GM18951 (cell line): ENCODE results near the gene KAT7.

Source experiments
- POLR2A ChIP-seq: IDR thresholded peaks from 4 replicates; pipeline ENCODE4 v1.6.1; 2011; ENCODE audit warnings: mild to moderate bottlenecking; ENCODE audit not compliant: insufficient read length, insufficient read depth; ENCODE audit errors: extremely low read depth
- in situ Hi-C: fragments of 300-500 bp; cut with MboI; formaldehyde crosslinking; loops from one replicate; pipeline ENCODE4 v1.12.0; 2022; ENCODE audit warnings: low sequenced_read_pairs, mixed read lengths, inconsistent platforms; ENCODE audit not compliant: unreplicated experiment

Gene KAT7

DNA sequence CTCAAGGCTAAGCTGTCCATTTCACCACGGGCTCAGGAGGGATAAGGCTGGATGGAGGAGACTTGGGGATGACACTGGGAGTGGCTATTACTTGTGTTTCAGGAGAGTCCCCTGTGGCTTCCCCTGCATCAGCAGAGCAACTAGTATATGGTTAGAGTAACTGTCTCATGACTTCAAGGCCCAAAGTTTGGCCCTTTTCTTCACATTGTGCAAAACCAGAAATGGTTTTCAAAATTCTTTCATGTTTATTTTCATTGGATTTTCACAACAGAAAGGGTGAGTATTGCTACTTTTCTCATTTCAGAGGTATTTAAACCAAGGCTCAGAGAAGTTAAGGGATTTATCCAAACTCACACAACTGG, 77.5 kb downstream of the KAT7 start:
- TF ChIP-seq POLR2A = no peak
- in situ Hi-C loops = loop anchor here (10.0 kb wide), 1 partner anchor 139 kb away; no protein-coding TSS in a partner anchor

DNA sequence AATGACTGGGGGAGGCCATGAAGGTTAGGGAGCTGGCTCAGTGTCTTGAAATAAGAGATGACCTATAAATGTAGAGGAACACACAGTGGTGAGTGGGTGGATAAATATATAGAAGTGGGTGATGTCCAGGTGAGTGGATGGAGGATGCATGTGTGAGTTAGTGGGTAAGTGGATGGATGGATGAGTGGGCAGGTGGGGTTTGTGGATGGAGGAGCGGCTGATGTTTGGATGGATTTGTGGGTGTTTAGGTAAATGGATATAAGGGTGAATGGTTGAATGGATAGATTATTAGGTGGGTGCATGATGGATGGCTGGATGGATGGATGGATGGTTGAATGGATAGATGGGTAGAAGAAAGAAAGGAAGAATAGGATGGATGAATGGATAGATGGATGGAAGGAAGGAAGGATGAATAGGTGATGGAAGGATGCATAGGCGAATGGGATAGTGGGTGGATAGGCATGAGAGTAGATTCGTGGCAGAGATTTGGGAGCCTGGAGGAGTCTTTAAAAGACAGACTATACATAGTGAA, 78.5 kb downstream of the KAT7 start:
- in situ Hi-C loops = loop anchor here (10.0 kb wide), 1 partner anchor 138 kb away; no protein-coding TSS in a partner anchor

DNA sequence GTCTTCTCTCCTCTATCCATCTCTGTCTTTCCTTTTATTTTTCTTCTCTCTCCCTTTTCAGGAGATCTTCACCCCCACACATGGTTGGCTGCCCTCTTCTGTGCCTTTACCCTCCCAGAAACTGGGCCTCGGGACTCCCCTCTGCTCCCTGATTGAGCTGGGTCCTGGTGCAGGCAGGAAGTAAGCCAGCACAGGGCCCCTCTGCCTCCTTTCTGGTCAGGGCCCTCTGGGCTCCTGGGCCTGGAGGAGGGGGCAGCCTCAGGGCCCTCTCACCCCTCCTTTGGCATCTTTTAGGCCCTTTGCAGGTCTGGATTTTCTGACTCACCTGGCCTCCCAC, 80.5 kb downstream of the KAT7 start:
- in situ Hi-C loops = loop anchor here (10.0 kb wide), 1 partner anchor 136 kb away; no protein-coding TSS in a partner anchor
- TF ChIP-seq POLR2A = no peak

More for the DNA sequence above, 78.5 kb downstream of the KAT7 start:
- no peak for TF ChIP-seq POLR2A

DNA sequence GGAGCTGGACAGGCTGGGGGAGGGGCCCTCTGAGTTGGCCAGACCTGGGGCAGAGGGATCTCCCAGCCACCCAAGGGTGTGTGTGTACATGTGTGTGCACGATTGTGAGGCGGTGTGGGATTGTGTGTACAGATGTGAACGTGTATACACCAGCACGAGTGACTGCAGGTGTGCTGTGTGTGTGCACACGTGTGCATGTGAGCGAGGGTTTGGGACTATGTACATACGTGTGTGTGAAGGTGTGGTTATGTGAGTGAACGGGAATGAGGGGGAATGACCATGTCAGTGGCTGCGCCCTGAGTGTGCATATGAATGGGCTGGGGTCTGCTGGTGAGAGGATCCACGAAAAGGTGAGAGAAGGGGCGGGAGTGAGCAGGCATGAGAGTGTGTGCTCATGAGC, 81.8 kb downstream of the KAT7 start:
- TF ChIP-seq POLR2A = no peak
- in situ Hi-C loops = no loop called here

DNA sequence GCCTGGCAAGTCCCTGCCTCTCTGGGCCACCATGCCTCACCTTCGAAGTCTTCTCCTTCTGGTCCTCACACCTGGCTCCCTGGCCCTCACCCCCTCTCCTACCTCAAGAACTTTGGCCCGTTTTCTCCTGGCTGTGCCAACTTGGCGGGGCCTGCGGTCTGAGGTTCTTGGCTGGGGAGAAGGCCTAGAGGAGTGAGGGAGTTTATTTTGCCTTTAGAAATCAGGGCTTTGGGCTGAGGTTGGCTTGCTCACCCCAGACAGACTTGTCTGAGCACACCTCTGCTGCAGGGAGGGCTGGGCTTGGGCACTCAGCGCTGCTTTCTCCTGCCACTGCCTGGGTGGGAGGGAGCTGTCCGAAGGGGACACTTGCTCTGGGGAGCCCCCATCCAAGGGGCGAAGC, 82.7 kb downstream of the KAT7 start:
- in situ Hi-C loops = no loop called here
- no peak for TF ChIP-seq POLR2A

DNA sequence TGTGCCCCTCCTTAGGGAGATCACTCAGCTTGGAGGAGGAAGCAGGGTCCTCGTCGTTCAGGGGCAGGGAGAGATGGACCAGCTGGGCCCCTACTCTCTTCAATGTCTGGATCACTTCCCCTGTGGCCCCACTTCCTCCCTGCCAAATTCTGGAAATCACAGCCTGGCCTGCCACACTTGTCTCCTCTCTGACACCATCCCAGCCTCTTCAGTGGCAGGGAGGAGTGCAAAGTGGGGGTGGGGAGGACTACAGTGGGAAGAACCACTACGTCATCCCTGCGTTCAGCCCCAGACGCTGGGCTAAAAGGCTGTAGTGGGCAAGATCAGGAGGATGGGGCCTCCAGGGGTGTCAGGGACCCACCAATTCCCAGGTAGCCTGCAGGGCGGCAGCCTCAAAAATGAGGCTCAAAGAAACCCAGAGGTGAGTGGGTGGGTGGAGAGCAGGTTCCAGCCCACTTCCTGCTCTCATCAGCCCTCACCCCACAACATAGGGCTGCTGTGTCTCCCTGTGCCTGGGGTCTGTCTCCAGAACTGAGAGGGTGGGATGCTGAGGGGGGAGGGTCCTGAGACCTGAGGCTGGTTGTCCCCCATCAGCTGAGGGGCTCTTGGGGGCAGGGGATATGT, 84.4 kb downstream of the KAT7 start:
- in situ Hi-C loops = no loop called here
- TF ChIP-seq POLR2A = no peak

DNA sequence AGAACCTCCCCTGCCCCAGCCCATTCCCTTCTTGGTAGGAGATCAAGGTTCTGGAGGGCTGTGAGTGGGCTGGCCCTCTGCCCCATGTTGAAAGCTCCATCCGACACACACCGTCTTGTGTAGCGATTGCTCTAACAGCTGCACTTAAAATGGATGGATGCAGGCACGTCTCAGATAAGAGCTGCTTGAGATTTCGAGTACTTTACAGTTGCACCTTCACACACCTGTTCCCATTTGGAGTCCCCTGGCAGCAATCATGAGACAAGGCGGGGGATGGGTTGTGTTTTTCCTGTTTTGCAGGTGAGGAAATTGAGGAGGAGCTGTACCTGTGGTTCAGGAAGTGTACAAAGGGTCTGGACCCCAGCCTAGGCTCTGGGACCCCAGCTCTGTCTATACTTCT, 85.0 kb downstream of the KAT7 start:
- in situ Hi-C loops = no loop called here
- no peak for TF ChIP-seq POLR2A

DNA sequence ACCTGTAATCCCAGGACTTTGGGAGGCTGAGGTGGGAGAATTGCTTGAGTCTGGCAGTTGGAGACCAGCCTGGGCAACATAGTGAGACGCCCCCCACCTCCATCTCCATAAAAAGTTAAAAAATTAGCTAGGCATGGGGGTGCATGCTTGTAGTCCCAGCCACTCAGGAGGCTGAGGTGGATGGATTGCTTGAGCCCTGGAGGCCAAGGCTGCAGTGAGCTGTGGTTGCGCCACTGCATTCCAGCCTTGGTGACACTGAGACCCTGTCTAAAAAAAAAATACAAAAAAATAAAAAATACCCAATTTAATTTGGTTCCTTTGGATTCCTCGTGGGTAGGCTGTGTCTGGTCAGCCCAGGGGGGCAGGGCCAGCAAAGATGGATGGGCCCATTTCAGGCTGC, 85.4 kb downstream of the KAT7 start:
- in situ Hi-C loops = no loop called here

DNA sequence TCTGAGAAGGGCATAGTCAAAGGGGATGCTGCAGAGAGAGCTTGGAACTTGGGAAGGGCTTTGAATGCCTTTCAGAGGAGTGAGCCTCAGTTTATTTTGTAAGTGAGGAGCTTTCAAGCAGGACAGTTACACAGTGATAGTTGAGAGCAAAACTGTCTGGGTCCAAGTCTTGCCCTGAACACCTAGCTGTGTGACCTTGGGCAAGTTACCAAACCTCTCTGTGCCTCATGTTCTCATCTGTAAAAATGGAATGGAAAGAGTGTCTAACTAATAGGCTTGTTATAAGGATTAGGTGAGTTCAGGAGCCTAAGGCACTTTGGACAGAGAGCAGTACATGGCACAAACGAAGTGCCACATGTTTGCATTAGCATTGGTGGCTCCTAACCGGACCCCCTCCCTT, 86.4 kb downstream of the KAT7 start:
- TF ChIP-seq POLR2A = no peak
- in situ Hi-C loops = no loop called here

More for the DNA sequence above, 85.4 kb downstream of the KAT7 start:
- no peak for TF ChIP-seq POLR2A

DNA sequence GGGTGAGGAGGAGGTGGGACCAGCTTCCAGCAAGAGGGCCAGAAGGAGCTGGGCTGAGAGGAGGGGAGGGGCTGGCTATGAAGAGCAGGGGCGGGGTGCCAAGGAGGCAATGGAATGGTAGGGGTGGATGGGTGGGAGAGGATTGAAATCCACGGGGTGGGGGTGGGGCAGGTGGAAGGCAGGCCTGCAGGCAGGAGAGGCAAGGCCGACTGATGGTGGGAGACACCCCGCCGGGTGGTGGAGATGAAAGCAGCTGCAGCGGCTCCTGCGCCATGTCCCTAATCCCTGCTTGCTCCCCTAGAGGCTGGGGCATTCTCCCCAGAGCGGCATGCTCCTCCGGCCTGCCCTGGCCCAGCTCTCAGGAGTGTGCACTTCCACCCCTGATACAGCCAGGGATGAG, 87.2 kb downstream of the KAT7 start:
- in situ Hi-C loops = no loop called here
- no peak for TF ChIP-seq POLR2A

DNA sequence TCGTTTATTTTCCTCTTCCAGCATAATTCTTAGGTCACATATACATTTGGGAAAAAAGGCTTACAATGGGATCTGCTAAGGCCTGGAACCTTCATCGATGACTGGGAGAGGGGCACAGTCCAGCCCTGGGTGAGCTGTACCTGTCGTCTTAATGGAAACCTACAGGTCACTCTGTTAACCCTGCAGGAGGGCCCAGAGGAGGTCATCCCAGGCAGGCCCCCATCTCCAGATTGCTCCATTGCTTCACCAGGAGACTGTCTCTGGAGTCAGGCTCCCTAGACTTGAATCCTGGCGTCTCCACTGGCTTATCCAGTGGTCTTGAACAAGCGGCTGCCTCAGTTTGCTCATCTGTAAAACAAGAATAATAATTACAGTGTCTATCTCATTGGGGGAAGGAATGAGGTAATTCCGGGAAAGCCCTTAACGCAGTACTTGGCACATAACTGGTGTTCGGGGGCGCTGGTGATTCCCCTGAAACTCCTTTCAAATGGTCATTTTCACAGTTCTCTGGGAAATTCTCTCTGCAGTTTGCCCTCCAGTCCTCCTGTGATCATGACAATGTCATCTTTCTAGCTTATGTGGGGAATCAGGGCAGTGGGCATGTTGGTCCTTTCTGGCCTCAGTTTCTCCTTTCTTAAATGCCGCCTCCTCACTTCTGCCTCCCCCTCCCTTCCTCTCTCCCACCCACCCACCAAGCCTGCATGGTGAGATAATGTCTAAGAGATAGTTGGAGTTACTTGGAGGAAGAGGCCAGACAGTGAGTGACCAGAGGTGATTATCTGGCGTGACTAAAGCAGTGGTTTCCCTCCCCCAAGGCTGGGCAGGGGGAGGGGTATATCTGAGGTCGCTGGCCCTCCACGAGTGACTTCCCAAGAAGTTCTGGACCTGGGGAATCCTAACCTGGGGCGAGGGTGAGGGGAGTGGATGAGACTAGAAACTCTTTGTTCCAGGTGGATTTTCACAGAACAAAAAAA, 90.7 kb downstream of the KAT7 start:
- no peak for TF ChIP-seq POLR2A
- in situ Hi-C loops = no loop called here

DNA sequence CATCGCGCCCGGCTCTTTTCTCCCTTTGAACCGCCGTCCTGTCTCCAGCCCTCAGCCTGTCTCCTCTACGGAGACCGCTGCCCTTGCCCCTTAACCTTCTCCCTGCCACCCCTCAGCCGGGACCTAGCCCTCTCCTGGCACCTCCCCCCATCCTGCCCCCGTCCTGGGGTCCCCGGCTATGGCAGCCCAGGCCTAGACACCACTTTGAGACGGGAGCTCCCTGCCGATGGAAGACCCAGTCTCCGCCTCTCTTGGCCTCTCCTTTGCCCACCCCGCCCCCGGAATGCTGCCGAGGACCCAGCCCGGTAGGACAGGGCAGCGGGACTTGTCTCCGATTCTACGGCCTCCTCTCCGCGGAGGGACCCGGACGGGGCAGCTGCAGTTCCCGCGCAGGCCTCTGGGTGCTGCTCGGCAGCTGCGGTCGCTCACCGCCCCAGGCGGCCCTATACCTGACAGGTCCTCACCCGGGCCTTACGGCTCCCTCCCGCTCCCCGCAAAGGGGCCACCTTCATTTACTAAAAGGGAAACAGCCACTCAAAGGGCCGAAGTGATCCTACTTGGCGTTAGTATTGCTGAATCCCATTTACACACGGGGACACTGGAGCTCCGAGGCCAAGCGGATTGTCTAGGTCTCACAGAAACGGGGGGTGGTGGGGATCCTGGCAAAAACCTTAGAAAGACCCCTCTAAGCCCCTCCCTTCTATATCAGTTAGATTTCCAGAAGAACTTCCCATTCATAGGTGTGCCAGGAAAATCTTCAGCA, 92.0 kb downstream of the KAT7 start:
- no peak for TF ChIP-seq POLR2A
- in situ Hi-C loops = no loop called here

DNA sequence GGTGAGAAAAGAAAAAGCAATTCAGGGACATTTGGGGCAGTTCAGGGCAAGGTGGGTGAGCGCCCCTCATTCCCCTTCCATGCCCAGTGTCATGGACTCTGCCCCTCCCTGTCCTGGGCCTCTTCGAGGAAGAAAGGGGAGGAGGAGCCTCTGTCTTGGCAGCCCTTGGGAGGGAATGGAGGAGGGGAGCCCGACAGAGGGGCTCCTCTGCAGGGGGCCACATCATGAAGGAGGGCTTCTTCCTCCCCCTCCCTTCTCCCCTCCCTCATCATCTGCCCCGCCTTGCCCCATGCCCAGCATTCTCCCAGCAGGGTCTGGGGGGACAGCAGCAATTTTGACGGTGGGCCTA, 92.5 kb downstream of the KAT7 start:
- no peak for TF ChIP-seq POLR2A
- in situ Hi-C loops = no loop called here

DNA sequence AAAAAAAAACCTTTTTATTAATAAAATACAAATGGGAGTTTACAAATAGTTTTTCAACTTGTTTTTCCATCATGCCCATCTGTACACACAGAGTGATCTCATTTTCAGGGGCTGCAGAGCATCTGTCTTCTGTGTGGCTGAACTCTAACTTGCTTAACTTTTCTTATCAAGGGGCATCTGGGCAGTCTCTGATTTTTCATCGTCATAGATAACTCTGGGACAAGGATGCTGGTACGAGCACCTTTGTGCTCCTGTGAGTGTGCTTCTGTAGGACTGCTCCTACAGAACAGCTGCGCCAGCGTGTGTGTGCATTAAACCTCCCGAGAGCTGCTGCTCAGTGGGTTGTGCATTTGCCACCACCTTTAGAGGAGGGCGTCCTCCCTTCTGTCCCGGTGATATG, 94.0 kb downstream of the KAT7 start:
- TF ChIP-seq POLR2A = no peak
- in situ Hi-C loops = no loop called here
